SK-N-DZ (cell line): ENCODE results near the gene FAU.

Experiments
- DNase-seq: peaks from one replicate; pipeline ENCODE4 v3.0.0-alpha.2; 2015; ENCODE audit warnings: low spot score

Gene FAU

GRCh38 chr11:65108469-65109123 lies 13.3 kb downstream of the FAU start:
- no peak for DNase-seq

GRCh38 chr11:65107751-65108468 lies 14.0 kb downstream of the FAU start:
- no peak for DNase-seq

- DNase-seq = no peak
Observed at GRCh38 chr11:65107078-65107477, 14.9 kb downstream of the FAU start.

DNA sequence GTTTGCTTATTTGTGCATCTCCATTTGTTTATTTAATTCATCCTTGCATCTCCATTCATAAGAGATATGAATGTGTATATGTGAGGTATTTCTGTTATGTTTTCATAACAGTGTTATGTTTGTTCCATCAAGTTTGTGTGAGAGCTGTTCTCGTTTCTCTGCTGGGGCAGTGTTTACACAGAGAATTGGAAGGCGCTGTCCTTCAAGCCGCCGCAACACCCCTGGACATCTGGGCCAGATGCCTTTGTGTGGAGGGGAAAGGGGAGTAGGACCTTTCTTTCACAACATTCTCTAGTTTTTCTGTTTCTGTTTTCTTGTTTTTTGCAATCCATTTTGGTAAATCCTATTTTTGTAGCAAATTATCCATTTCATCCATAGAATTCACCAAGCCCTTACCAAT lies 17.3 kb downstream of the FAU start:
- no peak for DNase-seq

DNA sequence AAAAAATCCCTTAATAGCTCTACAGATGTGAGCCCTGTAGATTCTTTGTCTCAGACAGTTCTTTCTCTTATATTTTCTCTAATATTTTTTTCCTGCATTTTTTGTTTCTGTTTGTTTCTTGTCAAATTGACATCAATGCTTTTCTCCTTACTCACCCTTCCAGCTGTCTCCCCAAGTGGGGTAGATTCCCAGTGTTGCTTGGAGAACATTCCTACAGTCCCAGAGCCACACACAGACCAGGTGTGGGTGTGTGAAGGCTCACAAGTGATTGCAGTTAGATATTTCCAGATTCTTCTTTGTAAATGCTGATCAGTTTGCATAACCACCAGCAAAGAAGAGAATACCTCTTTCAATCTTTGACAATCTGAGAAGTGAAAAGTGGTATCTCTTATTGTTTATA lies 18.5 kb downstream of the FAU start:
- DNase-seq = no peak

- DNase-seq = no peak
Observed at GRCh38 chr11:65102142-65103095, 19.5 kb downstream of the FAU start.

DNA sequence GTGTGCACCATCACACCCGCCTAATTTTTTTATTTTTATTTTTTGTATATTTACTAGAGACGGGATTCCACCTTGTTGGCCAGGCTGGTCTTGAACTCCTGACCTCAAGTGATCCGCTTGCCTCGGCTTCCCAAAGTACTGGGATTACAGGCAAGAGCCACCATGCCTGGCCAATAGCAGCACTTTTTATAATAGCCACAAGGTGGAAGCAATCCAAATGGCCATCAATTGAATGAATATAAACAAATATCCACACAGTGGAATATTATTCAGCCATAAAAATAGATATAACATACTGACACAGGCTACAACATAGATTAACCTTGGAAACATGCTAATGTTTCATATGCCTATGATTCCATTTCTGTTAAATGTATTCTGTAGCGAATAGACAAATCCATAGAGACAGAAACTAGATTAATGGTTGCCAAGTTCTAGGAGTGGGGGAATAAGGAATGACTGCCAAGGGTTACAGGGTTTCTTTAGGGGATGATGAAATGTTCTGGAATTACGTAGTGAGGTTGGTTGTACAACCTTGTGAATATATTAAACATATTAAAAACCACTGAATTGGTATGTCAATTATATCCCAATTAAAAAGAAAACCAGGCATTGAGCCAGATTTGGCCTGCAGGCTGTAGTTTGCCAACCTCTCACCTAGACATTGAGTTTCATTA lies 21.1 kb downstream of the FAU start:
- no peak for DNase-seq

GRCh38 chr11:65096926-65097325 lies 25.0 kb downstream of the FAU start:
- no peak for DNase-seq

- DNase-seq = peak; percentile 93
Observed at GRCh38 chr11:65095974-65096806, 25.7 kb downstream of the FAU start, which contains the start of gene VPS51. TSS of gene VPS51 (plus strand) at chr11:65096214. CDS start at chr11:65096251, 37 bp downstream.

- DNase-seq = no peak
Observed at GRCh38 chr11:65095427-65095826, 26.5 kb downstream of the FAU start.

- DNase-seq = no peak
Observed at GRCh38 chr11:65090628-65091027, 31.3 kb downstream of the FAU start.

GRCh38 chr11:65089621-65090020 lies 32.3 kb downstream of the FAU start:
- no peak for DNase-seq

DNA sequence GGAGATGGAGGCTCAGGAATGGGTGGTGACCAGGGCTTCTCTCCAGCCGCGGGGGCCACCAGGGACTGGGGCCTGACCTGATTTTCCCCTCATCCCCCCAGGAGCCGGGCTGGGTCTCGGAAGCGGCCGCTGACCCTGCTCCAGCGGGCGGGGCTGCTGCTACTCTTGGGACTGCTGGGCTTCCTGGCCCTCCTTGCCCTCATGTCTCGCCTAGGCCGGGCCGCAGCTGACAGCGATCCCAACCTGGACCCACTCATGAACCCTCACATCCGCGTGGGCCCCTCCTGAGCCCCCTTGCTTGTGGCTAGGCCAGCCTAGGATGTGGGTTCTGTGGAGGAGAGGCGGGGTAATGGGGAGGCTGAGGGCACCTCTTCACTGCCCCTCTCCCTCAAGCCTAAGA lies 34.1 kb downstream of the FAU start:
- DNase-seq = no peak

DNA sequence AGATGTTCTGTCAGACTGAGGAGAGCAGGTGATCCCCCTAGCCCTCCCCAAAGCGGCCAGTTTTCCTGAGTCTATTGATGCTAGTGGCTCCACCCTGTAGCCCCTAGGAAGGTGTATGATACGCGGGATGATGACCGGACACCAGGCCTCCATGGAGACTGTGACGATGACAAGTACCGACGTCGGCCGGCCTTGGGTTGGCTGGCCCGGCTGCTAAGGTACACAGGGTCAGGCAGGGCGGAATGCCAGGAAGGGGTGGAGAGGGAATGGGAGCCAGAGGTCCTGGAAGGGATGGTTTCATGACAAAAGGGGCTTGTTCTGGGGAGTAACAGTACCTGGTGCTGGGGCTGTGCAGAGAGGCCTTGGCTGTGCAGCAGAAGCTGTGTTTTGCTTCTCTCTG lies 34.7 kb downstream of the FAU start:
- DNase-seq = no peak

GRCh38 chr11:65086809-65087208 lies 35.1 kb downstream of the FAU start:
- DNase-seq = no peak

- no peak for DNase-seq
Observed at GRCh38 chr11:65085446-65085845, 36.5 kb downstream of the FAU start.

DNA sequence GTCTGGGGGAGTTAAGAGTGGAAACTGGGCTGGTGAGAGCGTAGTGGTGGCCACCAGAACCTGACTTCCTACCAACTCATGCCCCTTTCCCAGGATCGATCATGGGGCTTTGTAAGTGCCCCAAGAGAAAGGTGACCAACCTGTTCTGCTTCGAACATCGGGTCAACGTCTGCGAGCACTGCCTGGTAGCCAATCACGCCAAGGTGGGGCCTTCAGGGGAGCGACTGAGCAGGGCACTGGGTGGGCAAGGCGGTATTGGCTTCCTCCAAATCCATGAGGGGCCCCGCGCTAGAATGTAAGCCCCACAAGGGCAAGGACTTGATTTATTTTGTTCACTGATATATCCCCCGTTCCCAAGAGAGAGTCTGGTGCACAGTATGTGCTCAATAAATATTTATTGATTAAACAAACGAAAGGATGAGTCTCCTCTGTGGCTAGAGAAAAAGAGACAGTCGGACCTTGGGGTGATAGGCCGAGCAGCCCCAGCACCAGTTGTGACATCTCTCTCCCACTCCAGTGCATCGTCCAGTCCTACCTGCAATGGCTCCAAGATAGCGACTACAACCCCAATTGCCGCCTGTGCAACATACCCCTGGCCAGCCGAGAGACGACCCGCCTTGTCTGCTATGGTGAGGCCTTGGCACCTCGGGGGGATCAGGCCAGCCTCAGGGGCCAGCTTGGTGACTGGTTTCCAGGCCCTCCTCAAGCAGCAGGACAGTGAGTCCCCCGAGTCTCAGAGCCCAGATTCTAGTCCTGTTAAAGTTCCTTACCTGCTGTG lies 37.1 kb downstream of the FAU start:
- no peak for DNase-seq

GRCh38 chr11:65083834-65084597 lies 37.9 kb downstream of the FAU start, which contains the start of the genes CDCA5 and ZFPL1:
TSS of gene CDCA5 (minus strand) at chr11:65084040. CDS start at chr11:65083978, 62 bp downstream.
TSS of gene ZFPL1 (plus strand) at chr11:65084222. CDS start at chr11:65084699, 477 bp downstream.
- peak; percentile 95 for DNase-seq
